Trophoblast cell (in vitro differentiated cells and primary cell): ENCODE measurements around the gene PEX6.

Source experiments
- DNase-seq, 2 donors: peaks; one replicate each; pipeline ENCODE4 v3.0.0-alpha.2; 2016
- H2AFZ ChIP-seq: 2 replicates; pipeline ENCODE4 v1.6.1; 2013; ENCODE audit warnings: low read length, moderate library complexity, mild to moderate bottlenecking; ENCODE audit not compliant: insufficient read depth, poor library complexity
- H2AK5ac ChIP-seq: 2 replicates; pipeline ENCODE4 v1.6.1; 2013; ENCODE audit warnings: mild to moderate bottlenecking, low read length
- H2BK120ac ChIP-seq: 2 replicates; pipeline ENCODE4 v1.6.1; 2013; ENCODE audit warnings: low read length, mild to moderate bottlenecking, moderate library complexity; ENCODE audit not compliant: insufficient read depth, poor library complexity
- H2BK12ac ChIP-seq: 2 replicates; pipeline ENCODE4 v1.6.1; 2013; ENCODE audit warnings: mild to moderate bottlenecking, low read length, moderate library complexity
- H2BK5ac ChIP-seq: 2 replicates; pipeline ENCODE4 v1.6.1; 2013; ENCODE audit warnings: low read length, low read depth, moderate library complexity, mild to moderate bottlenecking; ENCODE audit not compliant: poor library complexity
- H3K14ac ChIP-seq: 2 replicates; pipeline ENCODE4 v1.6.1; 2013; ENCODE audit warnings: mild to moderate bottlenecking, low read length
- H3K18ac ChIP-seq: 2 replicates; pipeline ENCODE4 v1.6.1; 2013; ENCODE audit warnings: mild to moderate bottlenecking, low read length
- H3K23ac ChIP-seq: 2 replicates; pipeline ENCODE4 v1.6.1; 2013; ENCODE audit warnings: low read length
- H3K27ac ChIP-seq: 2 replicates; pipeline ENCODE4 v1.5.1; 2013; ENCODE audit warnings: low read depth, mild to moderate bottlenecking, inconsistent platforms, low read length, moderate library complexity
- H3K27me3 ChIP-seq: 2 replicates; pipeline ENCODE4 v1.6.1; 2013; ENCODE audit warnings: inconsistent platforms, mild to moderate bottlenecking, low read length, moderate library complexity; ENCODE audit not compliant: insufficient read depth
- H3K36me3 ChIP-seq, 2 experiments: 1 replicate in 1 of 2; 2 replicates in 1 of 2; pipeline ENCODE4 v1.6.1; 2013; ENCODE audit warnings: low read length in 2 of 2, mild to moderate bottlenecking in 2 of 2, moderate library complexity in 1 of 2; ENCODE audit not compliant: insufficient read depth in 2 of 2, control insufficient read depth in 1 of 2
- H3K4ac ChIP-seq: 2 replicates; pipeline ENCODE4 v1.6.1; 2013; ENCODE audit warnings: low read depth, mild to moderate bottlenecking, low read length, moderate library complexity
- H3K4me1 ChIP-seq, 2 experiments: 1 replicate in 1 of 2; 2 replicates in 1 of 2; pipeline ENCODE4 v1.6.1; 2013; ENCODE audit warnings: low read length in 2 of 2, mild to moderate bottlenecking in 2 of 2, moderate library complexity in 1 of 2; ENCODE audit not compliant: insufficient read depth in 2 of 2, control insufficient read depth in 1 of 2
- H3K4me2 ChIP-seq: 2 replicates; pipeline ENCODE4 v1.6.1; 2013; ENCODE audit warnings: inconsistent platforms, mild to moderate bottlenecking, low read length, moderate library complexity
- H3K4me3 ChIP-seq: 2 replicates; pipeline ENCODE4 v1.5.1; 2013; ENCODE audit warnings: mild to moderate bottlenecking, low read depth, low read length, inconsistent platforms
- H3K79me1 ChIP-seq: one replicate; pipeline ENCODE4 v1.6.1; 2013; ENCODE audit warnings: low read length
- H3K79me2 ChIP-seq: 2 replicates; pipeline ENCODE4 v1.6.1; 2013; ENCODE audit warnings: low read length, mild to moderate bottlenecking; ENCODE audit not compliant: control insufficient read depth, insufficient read depth, poor library complexity
- H3K9ac ChIP-seq: 2 replicates; pipeline ENCODE4 v1.6.1; 2013; ENCODE audit warnings: mild to moderate bottlenecking, low read length
- H3K9me3 ChIP-seq: 2 replicates; pipeline ENCODE4 v1.6.1; 2013; ENCODE audit warnings: low read depth, mild to moderate bottlenecking, control low read depth, inconsistent platforms, low read length; ENCODE audit not compliant: insufficient read depth
- H4K12ac ChIP-seq: 2 replicates; pipeline ENCODE4 v1.6.1; 2013; ENCODE audit warnings: low read depth, mild to moderate bottlenecking, low read length, moderate library complexity
- H4K8ac ChIP-seq: 2 replicates; pipeline ENCODE4 v1.6.1; 2013; ENCODE audit warnings: low read depth, mild to moderate bottlenecking, low read length, moderate library complexity
- H4K91ac ChIP-seq: one replicate; pipeline ENCODE4 v1.6.1; 2013; ENCODE audit warnings: low read depth, mild to moderate bottlenecking, low read length, moderate library complexity
- WGBS: extraction: QIAGEN DNeasy Blood & Tissue Kit; methylation state at CpG from one replicate; pipeline ENCODE4 v1.1.7; 2013; ENCODE audit warnings: missing lambda C conversion rate; ENCODE audit not compliant: insufficient read length, insufficient coverage; ENCODE audit errors: extremely low coverage; 5-methylcytosine and 5-hydroxymethylcytosine counted together

Gene PEX6

GRCh38 chr6:43021270-43022047 is 42.5 kb upstream of the PEX6 start, which contains the start of gene RRP36:
Gene RRP36 (plus strand): TSS chr6:43021623. CDS start chr6:43021655, 32 bp downstream.
- Histone ChIP-seq H3K9ac (peak within 1 kb of the TSS; percentile 98), H3K9me3 (no peaks in the 10 kb centered on the region), H3K4ac (peak within 1 kb of the TSS; percentile 98), H3K4me3 (peak within 1 kb of the TSS; percentile 86), H3K27ac (peak within 1 kb of the TSS; percentile 63), H4K8ac (peak within 1 kb of the TSS; percentile 97), H3K14ac (peak within 1 kb of the TSS; percentile 99), H3K23ac (no peak within 1 kb of the TSS), H2BK120ac (peak within 1 kb of the TSS; percentile 82), H2BK5ac (peak within 1 kb of the TSS; percentile 94), H4K91ac (peak within 1 kb of the TSS; percentile 97), H3K4me1 (peaks cover 0 to 10% of the 10 kb centered on the region in 2 experiments), H3K79me2 (peaks cover 7% of the 10 kb centered on the region), H3K79me1 (peaks cover 5% of the 10 kb centered on the region), H2BK12ac (no peak within 1 kb of the TSS), H3K4me2 (peak within 1 kb of the TSS; percentile 72), H2AK5ac (peak within 1 kb of the TSS; percentile 95), H2AFZ (peak within 1 kb of the TSS; percentile 89), H3K27me3 (no peaks in the 10 kb centered on the region), H4K12ac (peak within 1 kb of the TSS; percentile 98), H3K36me3 (peaks cover 42 to 60% of the 10 kb centered on the region in 2 experiments), H3K18ac (peak within 1 kb of the TSS; percentile 98)
- DNase-seq, result peak; percentile 81 to 84
- no CpG with 5 or more reads among the region's 56 CpGs for WGBS

GRCh38 chr6:43020847-43021246 is 41.9 kb upstream of the PEX6 start:
- Histone ChIP-seq H3K18ac (no peak overlapping the region), H2AFZ (peak overlapping the region; percentile 89), H3K27me3 (no peaks in the 10 kb centered on the region), H3K4ac (no peak overlapping the region), H4K8ac (peak overlapping the region; percentile 97), H3K27ac (no peak overlapping the region), H3K79me1 (peaks cover 5% of the 10 kb centered on the region), H2BK120ac (no peak overlapping the region), H3K4me1 (peaks cover 0 to 10% of the 10 kb centered on the region in 2 experiments), H3K79me2 (peaks cover 7% of the 10 kb centered on the region), H4K91ac (peak overlapping the region; percentile 97), H3K4me3 (no peak overlapping the region), H3K9me3 (no peaks in the 10 kb centered on the region), H3K4me2 (peak overlapping the region; percentile 62), H3K36me3 (peaks cover 39 to 53% of the 10 kb centered on the region in 2 experiments), H3K23ac (no peak overlapping the region), H4K12ac (peak overlapping the region; percentile 2), H2BK5ac (no peak overlapping the region), H3K14ac (no peak overlapping the region), H2BK12ac (no peak overlapping the region), H2AK5ac (no peak overlapping the region), H3K9ac (no peak overlapping the region)
- WGBS, result no CpG with 5 or more reads among the region's 5 CpGs
- no peak for DNase-seq

GRCh38 chr6:43020052-43020705 is 41.2 kb upstream of the PEX6 start:
- DNase-seq, result no peak
- Histone ChIP-seq H3K4me2 (no peak overlapping the region), H3K9me3 (no peaks in the 10 kb centered on the region), H3K27ac (no peak overlapping the region), H3K14ac (no peak overlapping the region), H2BK120ac (no peak overlapping the region), H3K4ac (no peak overlapping the region), H3K79me1 (peaks cover 5% of the 10 kb centered on the region), H3K4me1 (peaks cover 0 to 13% of the 10 kb centered on the region in 2 experiments), H2AFZ (no peak overlapping the region), H3K79me2 (peaks cover 7% of the 10 kb centered on the region), H4K12ac (no peak overlapping the region), H4K91ac (no peak overlapping the region), H2AK5ac (no peak overlapping the region), H3K9ac (no peak overlapping the region), H2BK5ac (no peak overlapping the region), H3K27me3 (no peaks in the 10 kb centered on the region), H3K18ac (no peak overlapping the region), H3K4me3 (no peak overlapping the region), H3K23ac (no peak overlapping the region), H2BK12ac (no peak overlapping the region), H4K8ac (no peak overlapping the region), H3K36me3 (peaks cover 35 to 49% of the 10 kb centered on the region in 2 experiments)
- WGBS, result no CpG with 5 or more reads among the region's 3 CpGs

DNA sequence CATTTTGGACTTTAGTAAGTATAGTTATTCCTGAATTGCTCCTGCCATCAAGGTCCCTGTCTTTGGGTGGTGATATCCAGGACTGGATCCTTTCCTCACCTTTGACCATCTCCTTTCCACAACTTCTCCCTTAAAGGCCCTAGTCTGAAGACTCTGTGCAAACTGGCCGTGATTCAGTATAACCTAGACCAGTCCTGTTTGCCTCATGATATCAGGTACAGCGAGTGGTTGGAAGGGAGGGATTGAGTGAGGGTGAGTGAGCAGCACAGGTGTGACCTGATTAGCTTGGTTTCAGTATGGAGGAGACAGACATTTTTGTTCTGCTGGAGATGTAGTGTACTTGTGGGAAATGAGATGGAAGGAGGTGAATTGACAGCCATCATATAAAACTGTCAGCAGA is 40.2 kb upstream of the PEX6 start:
- no peak overlapping the region for H4K12ac ChIP-seq
- H3K4me3 ChIP-seq, result no peak overlapping the region
- no peak overlapping the region for H2BK12ac ChIP-seq
- peaks cover 31 to 39% of the 10 kb centered on the region in 2 experiments for H3K36me3 ChIP-seq
- no peak overlapping the region for H3K4ac ChIP-seq
- H3K14ac ChIP-seq, result no peak overlapping the region
- no peak overlapping the region for H3K9ac ChIP-seq
- no CpG with 5 or more reads among the region's 2 CpGs for WGBS
- no peak for DNase-seq
- no peak overlapping the region for H3K27ac ChIP-seq
- H3K23ac ChIP-seq, result no peak overlapping the region
- H2BK120ac ChIP-seq, result no peak overlapping the region
- H4K91ac ChIP-seq, result no peak overlapping the region
- H3K79me1 ChIP-seq, result peaks cover 9% of the 10 kb centered on the region
- H3K27me3 ChIP-seq, result no peaks in the 10 kb centered on the region
- no peak overlapping the region for H2AFZ ChIP-seq
- H2AK5ac ChIP-seq, result no peak overlapping the region
- no peak overlapping the region for H3K18ac ChIP-seq
- no peaks in the 10 kb centered on the region for H3K9me3 ChIP-seq
- no peak overlapping the region for H3K4me2 ChIP-seq
- H4K8ac ChIP-seq, result no peak overlapping the region
- no peak overlapping the region for H2BK5ac ChIP-seq
- H3K4me1 ChIP-seq, result peaks cover 0 to 13% of the 10 kb centered on the region in 2 experiments
- peaks cover 10% of the 10 kb centered on the region for H3K79me2 ChIP-seq
